Panc1 (cell line): ENCODE measurements around the gene STXBP1.

ENCODE experiments used
- CTCF ChIP-seq: fragments of 450-650 bp; IDR thresholded peaks from 2 replicates; pipeline ENCODE4 v1.5.1; 2017; ENCODE audit warnings: mild to moderate bottlenecking
- REST ChIP-seq, 2 experiments: IDR thresholded peaks; 2 replicates each; pipeline ENCODE4 v1.6.1; 2011 to 2012; ENCODE audit warnings: low read depth in 2 of 2, control low read depth in 1 of 2, low read length in 1 of 2, mild to moderate bottlenecking in 1 of 2, moderate library complexity in 1 of 2; ENCODE audit not compliant: insufficient read depth in 1 of 2
- SIN3A ChIP-seq: IDR thresholded peaks from 2 replicates; pipeline ENCODE4 v1.6.1; 2012; ENCODE audit warnings: low read depth, mild to moderate bottlenecking, low read length, moderate library complexity, borderline replicate concordance; ENCODE audit not compliant: insufficient read depth

GRCh38 chr9:127640908-127641545, 28.9 kb downstream of the STXBP1 start:
- no peak for TF ChIP-seq SIN3A
- TF ChIP-seq CTCF, result no peak
- no peak for TF ChIP-seq REST (IDR thresholded peaks at IDR 0.05; ENCODE audit: insufficient read depth in 1 of 2, low read depth in 2 of 2, low read length in 1 of 2)
